Measurements from ENCODE around the gene SORCS3.

SORCS3 gene

DNA sequence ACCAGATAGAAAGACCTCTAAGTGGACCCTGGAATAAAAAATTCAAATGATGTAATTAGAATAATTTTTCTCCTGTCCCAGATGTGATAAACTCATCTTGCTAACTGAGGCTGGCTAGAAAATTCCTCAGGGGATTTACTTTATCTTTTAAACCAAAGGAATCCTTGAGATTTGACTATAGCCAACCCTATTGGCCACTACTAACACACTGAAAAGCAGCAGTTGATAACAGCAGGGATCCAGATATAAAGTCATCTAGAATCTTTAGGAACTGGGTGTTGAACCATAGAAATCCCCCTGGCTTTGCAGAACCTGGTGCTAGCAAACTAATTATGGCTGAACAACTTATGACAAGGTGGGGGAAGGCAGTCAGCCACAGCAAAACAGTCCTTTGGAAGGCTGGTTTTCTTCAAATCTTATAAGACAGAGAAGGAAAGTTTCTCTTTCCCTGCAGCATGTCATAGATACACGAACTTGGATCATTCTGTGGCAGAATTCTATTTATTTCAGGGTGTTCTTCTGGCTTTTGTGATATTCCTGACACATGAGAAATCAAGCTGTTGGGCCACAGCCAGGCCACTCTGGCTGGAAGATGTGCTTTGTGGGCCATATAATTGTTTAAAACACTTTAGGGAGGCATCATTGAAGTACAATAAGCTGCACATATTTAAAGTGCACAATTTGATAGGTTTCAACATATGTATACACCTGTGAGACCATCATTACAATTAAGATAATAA, 643.6 kb downstream of the SORCS3 start:
- DNase-seq: no peak

DNA sequence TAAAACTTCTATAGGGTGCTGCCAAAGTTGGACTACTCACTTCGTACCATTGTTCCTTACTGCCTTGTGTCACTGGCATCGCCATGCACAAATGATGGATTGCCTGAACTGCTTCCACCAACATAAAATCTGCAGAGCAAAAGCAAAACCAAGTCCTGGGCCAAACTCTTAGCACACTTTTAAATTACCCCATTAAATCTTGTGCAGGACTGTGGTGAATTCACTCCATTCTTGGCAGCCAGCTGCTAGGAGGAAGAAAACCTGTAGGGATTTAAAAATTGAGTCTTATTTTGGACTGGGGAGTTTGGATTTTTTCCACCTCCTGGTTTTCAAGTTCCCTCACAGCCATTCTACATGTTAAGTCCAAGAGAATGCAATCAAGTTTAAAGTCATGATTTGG, 646.9 kb downstream of the SORCS3 start:
- no peak for DNase-seq

DNA sequence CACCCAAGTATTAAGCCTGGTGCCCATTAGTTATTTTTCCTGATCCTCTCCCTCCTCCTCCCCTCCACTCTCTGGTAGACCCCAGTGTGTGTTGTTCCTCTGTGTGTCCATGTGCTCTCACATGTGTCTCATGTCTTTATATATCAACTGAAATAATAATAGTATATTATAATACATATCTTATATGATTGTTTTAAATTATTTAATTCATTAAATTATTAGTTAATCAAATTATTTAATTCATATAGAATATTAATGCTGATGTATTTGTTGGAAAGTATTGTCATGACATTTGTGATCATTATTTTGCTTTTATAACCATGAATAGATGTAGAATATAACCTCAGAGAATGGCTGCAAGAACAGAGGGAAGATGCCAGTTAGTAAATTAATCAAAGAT, 647.5 kb downstream of the SORCS3 start:
- DNase-seq: no peak

DNA sequence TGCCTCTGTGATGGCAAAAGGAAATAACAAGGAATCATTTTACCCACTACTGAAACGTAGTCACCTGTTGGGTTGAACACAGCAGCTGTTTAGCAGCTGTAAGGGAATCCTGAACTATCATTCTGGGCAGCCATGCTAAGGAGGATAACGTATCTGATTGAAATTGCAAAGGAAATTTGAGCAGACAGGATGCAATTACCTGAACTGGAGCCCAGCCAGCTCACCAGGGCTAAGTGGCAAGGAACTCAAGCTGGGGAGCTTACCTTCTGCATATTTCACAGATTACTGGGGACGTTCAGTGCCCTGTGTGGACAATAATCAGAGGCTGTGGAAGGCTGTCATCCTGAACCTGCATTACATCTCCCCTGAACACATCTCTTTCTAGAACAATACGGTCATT, 650.5 kb downstream of the SORCS3 start:
- no peak for DNase-seq

DNA sequence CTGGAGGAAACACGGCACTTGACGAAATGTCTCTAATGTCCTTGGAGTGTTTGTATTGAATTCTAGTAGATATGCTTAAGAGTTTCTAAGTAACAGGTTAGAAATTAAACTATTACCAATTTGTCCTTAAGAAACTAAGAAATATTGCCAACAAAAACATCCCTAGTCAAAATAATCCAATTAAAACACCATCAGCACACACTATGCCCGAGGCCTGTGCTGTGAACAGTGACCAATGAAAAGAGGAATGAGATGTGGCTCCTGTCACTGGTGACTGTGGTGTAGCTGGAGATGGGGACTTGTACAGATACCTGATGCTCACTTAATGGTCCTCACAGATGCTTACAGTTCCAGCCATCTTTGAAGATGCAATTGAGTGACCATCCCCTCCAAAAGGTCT, 651.1 kb downstream of the SORCS3 start:
- DNase-seq: no peak
